GM20000 (cell line): ENCODE results near the gene C10orf143.

Experiments used
- DNase-seq: peaks from one replicate; pipeline ENCODE4 v3.0.0; 2012; ENCODE audit warnings: low spot score
- TF ChIP-seq, protein P1 (sequence below): IDR thresholded peaks from 2 replicates; pipeline ENCODE4 v1.5.1; 2012; ENCODE audit warnings: mild to moderate bottlenecking, control low read depth; ENCODE audit errors: extremely low read depth, missing control alignments

C10orf143 gene

GRCh38 chr10:130138479-130138866, 27.8 kb upstream of the C10orf143 start:
- TF ChIP-seq, protein P1, sequence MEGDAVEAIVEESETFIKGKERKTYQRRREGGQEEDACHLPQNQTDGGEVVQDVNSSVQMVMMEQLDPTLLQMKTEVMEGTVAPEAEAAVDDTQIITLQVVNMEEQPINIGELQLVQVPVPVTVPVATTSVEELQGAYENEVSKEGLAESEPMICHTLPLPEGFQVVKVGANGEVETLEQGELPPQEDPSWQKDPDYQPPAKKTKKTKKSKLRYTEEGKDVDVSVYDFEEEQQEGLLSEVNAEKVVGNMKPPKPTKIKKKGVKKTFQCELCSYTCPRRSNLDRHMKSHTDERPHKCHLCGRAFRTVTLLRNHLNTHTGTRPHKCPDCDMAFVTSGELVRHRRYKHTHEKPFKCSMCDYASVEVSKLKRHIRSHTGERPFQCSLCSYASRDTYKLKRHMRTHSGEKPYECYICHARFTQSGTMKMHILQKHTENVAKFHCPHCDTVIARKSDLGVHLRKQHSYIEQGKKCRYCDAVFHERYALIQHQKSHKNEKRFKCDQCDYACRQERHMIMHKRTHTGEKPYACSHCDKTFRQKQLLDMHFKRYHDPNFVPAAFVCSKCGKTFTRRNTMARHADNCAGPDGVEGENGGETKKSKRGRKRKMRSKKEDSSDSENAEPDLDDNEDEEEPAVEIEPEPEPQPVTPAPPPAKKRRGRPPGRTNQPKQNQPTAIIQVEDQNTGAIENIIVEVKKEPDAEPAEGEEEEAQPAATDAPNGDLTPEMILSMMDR = no peak
- DNase-seq = no peak

- DNase-seq = no peak
- TF ChIP-seq, protein P1 = no peak
Observed at GRCh38 chr10:130137659-130138478, 27.2 kb upstream of the C10orf143 start.

GRCh38 chr10:130137090-130137448, 26.4 kb upstream of the C10orf143 start:
- no peak for DNase-seq

DNA sequence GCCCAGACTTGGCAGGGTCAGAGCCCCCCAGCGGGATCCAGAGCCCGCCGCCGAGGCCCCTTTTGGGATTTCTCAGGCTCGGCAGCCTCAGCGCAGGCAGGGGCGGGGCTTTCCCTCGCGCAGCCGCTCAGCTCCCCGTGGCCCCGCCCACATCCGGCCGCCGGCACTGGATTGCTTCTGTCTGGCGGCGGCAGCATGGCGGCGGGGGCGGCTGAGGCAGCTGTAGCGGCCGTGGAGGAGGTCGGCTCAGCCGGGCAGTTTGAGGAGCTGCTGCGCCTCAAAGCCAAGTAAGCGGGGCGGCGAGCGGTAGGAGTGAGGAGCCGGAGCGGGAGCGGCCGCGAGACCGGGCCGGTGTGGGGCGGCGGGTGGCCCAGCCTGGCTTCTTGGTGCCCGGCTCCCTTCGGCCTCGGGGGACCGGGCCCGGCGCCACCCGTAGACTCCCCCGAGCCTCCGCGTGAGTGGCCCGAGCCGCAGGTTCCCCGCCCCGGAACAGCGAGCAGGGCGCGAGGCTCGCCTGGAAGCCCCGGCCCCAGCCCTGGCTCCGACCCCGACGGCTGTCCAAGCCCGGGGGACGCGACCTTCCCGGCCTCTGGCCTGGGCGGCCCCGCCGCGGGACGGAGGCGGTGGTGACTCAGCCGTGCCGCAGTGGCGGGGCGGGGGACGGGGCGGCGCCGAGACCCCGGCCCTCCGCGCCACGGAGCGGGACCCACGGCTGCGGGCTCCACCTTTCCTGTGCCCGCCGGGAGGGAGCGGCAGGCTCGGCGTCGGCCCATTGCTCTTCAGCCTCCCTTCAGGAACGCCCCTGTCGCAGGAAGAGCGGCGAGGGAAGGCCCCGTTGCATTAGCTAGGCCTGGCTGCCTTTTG, 25.8 kb upstream of the C10orf143 start, which contains the start of gene GLRX3:
Gene GLRX3, plus strand, starts transcription at position 166 of the 864 bp plus-strand sequence. Its CDS starts 30 bp downstream, at position 196.
- DNase-seq = peak; percentile 97
- TF ChIP-seq, protein P1 = no peak

More at GRCh38 chr10:130137090-130137448, 26.4 kb upstream of the C10orf143 start:
- TF ChIP-seq, protein P1 = no peak

DNA sequence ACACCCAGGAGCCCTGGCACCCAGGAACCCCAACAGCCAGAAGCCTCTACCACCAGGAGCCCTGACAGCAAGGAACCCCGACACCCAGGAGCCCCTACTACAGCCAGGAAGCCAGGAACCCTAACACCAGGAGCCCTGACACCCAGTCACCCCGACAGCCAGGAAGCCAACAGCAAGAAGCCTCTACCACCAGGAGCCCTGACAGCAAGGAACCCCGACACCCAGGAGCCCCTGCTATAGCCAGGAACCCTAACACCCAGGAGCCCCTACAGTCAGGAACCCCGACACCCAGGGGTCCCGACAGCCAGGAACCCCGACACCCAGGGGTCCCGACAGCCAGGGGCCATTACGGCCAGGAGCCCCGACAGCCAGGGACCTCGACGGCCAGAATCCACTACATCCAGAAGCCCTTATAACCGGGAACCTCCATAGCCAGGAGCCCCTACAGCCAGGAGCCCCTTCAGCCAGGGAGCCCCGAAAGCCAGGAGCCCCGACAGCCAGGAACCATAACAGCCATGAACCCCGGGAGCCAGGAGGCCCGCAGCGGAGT, 25.1 kb upstream of the C10orf143 start:
- DNase-seq = no peak
- TF ChIP-seq, protein P1 = no peak

DNA sequence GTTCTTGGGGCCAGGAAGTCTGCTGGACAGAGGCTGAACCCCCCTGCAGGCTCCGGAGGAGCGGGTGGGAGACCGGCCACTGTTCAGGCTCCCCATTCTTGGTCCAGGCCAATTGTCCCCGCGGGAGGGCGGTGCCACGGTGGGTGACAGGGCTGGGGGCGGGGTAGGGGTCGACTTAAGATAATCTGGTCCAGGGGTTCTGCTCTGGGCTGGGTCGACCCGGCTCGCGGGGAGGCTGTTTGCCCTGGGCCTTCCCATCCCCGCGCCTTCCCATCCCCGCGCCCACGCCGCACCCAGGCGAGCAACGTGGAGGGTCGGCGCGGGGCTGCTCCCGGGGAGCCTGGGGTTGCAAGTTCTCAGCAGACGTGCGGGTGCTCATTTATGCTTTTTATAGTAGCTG, 18.3 kb upstream of the C10orf143 start:
- TF ChIP-seq, protein P1 = no peak
- no peak for DNase-seq
